ENCODE data around the gene C6orf47. TPM values are rescaled to one million over a fixed set of nuclear protein-coding genes. Genes with fewer than 3 reads are reported as not detected.
A peak's percentile ranks its signal among the peaks of the same experiment; 100 is the strongest.

C6orf47 gene
- total and polyA plus RNA-seq, 2 of the 13 experiments (the other 11 are each of a cell fraction or from before 2014, with no cell fraction given) = 1.7 to 18.1 TPM

GRCh38 chr6:31621320-31621939 lies 39.1 kb downstream of the C6orf47 start:
- in situ Hi-C loops (cut with HindIII; ENCODE audit: extremely low pct_ligation_motif_present, low pct_unique_long_range_greater_than_20kb) (no loop called here), intact Hi-C loops (cut with micrococcal nuclease; ENCODE audit: unreplicated experiment) (loop anchor here (5.0 kb wide), 1 partner anchor 46 kb away; the partner anchor contains the start of genes CSNK2B and LY6G5B)
- H3K4me2 ChIP-seq (ENCODE audit: low read depth, low read length) = peak overlapping the region; percentile 98
- no peaks in the 10 kb centered on the region; a peak in 1 of 5 replicates for H3K27me3 ChIP-seq (ENCODE audit: control insufficient read depth in 1 of 2, insufficient read depth in 2 of 2, low read length in 2 of 2)
- no peaks in the 10 kb centered on the region for H3K9me3 ChIP-seq (ENCODE audit: low read length)
- no peak for ATAC-seq
- H3K27ac ChIP-seq (ENCODE audit: extremely low read length, insufficient read depth, low read length) = peak overlapping the region; percentile 98
- H3K4me3 ChIP-seq (replicated peaks in 1 of 3; ENCODE audit: insufficient read depth in 1 of 3, low read depth in 2 of 3, low read length in 3 of 3) = peak overlapping the region; percentile 83 to 100 (median 99)
- ChIA-PET POLR2A (interaction anchor here (0.5 to 4.8 kb wide), 14 partner anchors 8 to 209 kb away, joined by 3 to 78 read pairs (median 4); partner anchors contain the start of genes APOM, BAG6, C6orf47 and CSNK2B), CTCF (ENCODE audit: low intra/inter-chr PET ratio, low total read pairs) (no interaction called here)
- peaks cover 11% of the 10 kb centered on the region; the same call in 1 of the 2 replicates for H4K20me1 ChIP-seq (ENCODE audit: insufficient read depth, low read length)
- H3K9ac ChIP-seq (ENCODE audit: insufficient read depth, low read depth, low read length) = peak overlapping the region; percentile 97
- 6% methylated on average over 15 of the region's 15 CpGs for WGBS (ENCODE audit: low lambda C conversion rate)
- peaks cover 29 to 40% of the 10 kb centered on the region in 2 experiments for H3K36me3 ChIP-seq (replicated peaks in 1 of 2; ENCODE audit: control insufficient read depth in 1 of 2, insufficient read depth in 2 of 2, low read length in 2 of 2)
- H2AFZ ChIP-seq (ENCODE audit: low read length) = no peak overlapping the region
- H3K79me2 ChIP-seq (ENCODE audit: insufficient read depth, low read length) = peaks cover 37% of the 10 kb centered on the region
- H3K4me1 ChIP-seq (ENCODE audit: insufficient read depth, low read length) = peaks cover 22% of the 10 kb centered on the region
- DNase-seq (ENCODE audit: low spot score) = no peak
- BruUV-seq (replicated peaks) = TSS peak; percentile 68
- no peak for FAIRE-seq
- TF ChIP-seq, protein P1, sequence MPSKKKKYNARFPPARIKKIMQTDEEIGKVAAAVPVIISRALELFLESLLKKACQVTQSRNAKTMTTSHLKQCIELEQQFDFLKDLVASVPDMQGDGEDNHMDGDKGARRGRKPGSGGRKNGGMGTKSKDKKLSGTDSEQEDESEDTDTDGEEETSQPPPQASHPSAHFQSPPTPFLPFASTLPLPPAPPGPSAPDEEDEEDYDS (CRISPR knock-in tag; IDR thresholded peaks at IDR 0.05) = no peak
- no peak for TF ChIP-seq NFYB (CRISPR knock-in tag; IDR thresholded peaks at IDR 0.05)
- TF ChIP-seq, protein P2, sequence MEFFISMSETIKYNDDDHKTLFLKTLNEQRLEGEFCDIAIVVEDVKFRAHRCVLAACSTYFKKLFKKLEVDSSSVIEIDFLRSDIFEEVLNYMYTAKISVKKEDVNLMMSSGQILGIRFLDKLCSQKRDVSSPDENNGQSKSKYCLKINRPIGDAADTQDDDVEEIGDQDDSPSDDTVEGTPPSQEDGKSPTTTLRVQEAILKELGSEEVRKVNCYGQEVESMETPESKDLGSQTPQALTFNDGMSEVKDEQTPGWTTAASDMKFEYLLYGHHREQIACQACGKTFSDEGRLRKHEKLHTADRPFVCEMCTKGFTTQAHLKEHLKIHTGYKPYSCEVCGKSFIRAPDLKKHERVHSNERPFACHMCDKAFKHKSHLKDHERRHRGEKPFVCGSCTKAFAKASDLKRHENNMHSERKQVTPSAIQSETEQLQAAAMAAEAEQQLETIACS (CRISPR knock-in tag; IDR thresholded peaks at IDR 0.05) = peak; percentile 47; the same call in 1 of the 2 replicates
- peak; percentile 19; the same call in 1 of the 2 replicates for TF ChIP-seq KMT2B (CRISPR knock-in tag; IDR thresholded peaks at IDR 0.05)
- TF ChIP-seq ZNF878 (CRISPR knock-in tag; IDR thresholded peaks at IDR 0.05) = 0 out of 2 replicates have a peak, but pooled peaks have one; percentile 5
- TF ChIP-seq, protein P3, sequence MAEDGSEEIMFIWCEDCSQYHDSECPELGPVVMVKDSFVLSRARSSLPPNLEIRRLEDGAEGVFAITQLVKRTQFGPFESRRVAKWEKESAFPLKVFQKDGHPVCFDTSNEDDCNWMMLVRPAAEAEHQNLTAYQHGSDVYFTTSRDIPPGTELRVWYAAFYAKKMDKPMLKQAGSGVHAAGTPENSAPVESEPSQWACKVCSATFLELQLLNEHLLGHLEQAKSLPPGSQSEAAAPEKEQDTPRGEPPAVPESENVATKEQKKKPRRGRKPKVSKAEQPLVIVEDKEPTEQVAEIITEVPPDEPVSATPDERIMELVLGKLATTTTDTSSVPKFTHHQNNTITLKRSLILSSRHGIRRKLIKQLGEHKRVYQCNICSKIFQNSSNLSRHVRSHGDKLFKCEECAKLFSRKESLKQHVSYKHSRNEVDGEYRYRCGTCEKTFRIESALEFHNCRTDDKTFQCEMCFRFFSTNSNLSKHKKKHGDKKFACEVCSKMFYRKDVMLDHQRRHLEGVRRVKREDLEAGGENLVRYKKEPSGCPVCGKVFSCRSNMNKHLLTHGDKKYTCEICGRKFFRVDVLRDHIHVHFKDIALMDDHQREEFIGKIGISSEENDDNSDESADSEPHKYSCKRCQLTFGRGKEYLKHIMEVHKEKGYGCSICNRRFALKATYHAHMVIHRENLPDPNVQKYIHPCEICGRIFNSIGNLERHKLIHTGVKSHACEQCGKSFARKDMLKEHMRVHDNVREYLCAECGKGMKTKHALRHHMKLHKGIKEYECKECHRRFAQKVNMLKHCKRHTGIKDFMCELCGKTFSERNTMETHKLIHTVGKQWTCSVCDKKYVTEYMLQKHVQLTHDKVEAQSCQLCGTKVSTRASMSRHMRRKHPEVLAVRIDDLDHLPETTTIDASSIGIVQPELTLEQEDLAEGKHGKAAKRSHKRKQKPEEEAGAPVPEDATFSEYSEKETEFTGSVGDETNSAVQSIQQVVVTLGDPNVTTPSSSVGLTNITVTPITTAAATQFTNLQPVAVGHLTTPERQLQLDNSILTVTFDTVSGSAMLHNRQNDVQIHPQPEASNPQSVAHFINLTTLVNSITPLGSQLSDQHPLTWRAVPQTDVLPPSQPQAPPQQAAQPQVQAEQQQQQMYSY (CRISPR knock-in tag; IDR thresholded peaks at IDR 0.05) = peak; percentile 33; the same call in 1 of the 2 replicates
- no peak for TF ChIP-seq MEIS1 (CRISPR knock-in tag; IDR thresholded peaks at IDR 0.05; ENCODE audit: borderline replicate concordance)
- peak; percentile 4; the same call in 1 of the 2 replicates for TF ChIP-seq EED (CRISPR knock-in tag; IDR thresholded peaks at IDR 0.05)
- 0 out of 2 replicates have a peak, but pooled peaks have one; percentile 23 for TF ChIP-seq ZNF674 (CRISPR knock-in tag; IDR thresholded peaks at IDR 0.05; ENCODE audit: low read depth)
- TF ChIP-seq DMAP1 (CRISPR knock-in tag; IDR thresholded peaks at IDR 0.05) = no peak
- TF ChIP-seq, protein P4, sequence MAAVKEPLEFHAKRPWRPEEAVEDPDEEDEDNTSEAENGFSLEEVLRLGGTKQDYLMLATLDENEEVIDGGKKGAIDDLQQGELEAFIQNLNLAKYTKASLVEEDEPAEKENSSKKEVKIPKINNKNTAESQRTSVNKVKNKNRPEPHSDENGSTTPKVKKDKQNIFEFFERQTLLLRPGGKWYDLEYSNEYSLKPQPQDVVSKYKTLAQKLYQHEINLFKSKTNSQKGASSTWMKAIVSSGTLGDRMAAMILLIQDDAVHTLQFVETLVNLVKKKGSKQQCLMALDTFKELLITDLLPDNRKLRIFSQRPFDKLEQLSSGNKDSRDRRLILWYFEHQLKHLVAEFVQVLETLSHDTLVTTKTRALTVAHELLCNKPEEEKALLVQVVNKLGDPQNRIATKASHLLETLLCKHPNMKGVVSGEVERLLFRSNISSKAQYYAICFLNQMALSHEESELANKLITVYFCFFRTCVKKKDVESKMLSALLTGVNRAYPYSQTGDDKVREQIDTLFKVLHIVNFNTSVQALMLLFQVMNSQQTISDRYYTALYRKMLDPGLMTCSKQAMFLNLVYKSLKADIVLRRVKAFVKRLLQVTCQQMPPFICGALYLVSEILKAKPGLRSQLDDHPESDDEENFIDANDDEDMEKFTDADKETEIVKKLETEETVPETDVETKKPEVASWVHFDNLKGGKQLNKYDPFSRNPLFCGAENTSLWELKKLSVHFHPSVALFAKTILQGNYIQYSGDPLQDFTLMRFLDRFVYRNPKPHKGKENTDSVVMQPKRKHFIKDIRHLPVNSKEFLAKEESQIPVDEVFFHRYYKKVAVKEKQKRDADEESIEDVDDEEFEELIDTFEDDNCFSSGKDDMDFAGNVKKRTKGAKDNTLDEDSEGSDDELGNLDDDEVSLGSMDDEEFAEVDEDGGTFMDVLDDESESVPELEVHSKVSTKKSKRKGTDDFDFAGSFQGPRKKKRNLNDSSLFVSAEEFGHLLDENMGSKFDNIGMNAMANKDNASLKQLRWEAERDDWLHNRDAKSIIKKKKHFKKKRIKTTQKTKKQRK (IDR thresholded peaks at IDR 0.05; ENCODE audit: low read length) = no peak
- TF ChIP-seq, protein P5, sequence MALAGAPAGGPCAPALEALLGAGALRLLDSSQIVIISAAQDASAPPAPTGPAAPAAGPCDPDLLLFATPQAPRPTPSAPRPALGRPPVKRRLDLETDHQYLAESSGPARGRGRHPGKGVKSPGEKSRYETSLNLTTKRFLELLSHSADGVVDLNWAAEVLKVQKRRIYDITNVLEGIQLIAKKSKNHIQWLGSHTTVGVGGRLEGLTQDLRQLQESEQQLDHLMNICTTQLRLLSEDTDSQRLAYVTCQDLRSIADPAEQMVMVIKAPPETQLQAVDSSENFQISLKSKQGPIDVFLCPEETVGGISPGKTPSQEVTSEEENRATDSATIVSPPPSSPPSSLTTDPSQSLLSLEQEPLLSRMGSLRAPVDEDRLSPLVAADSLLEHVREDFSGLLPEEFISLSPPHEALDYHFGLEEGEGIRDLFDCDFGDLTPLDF (CRISPR knock-in tag; IDR thresholded peaks at IDR 0.05) = 0 out of 2 replicates have a peak, but pooled peaks have one; percentile 55
- TF ChIP-seq ISX (CRISPR knock-in tag; conservative IDR thresholded peaks at IDR 0.05) = 0 out of 2 replicates have a peak, but pooled peaks have one; percentile 40

All from HepG2 (cell line).